ENCODE data around the gene ABHD17B.

ABHD17B gene

DNA sequence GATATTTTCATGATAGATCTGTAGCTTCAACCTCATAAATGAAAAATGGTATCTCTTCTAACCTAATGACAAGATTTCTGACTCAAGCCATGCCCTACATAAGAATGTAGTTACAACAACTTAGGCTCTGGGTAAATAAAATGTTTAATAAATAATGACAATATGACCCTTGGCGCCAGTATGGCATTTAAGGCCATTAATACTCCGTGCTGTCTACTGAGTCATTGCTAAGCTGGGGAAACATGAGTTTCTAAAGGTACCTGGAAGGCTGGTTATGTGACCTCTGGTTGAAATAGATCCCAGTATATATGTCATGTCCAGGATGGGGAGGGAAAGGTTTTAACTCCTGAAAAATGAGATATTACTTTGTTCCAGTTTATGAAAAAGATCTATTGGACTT, 84.7 kb downstream of the ABHD17B start:
- no peak for DNase-seq (ENCODE audit: low spot score in 2 of 2)
- no peaks in the 10 kb centered on the region for H3K36me3 Mint-ChIP-seq
- ATAC-seq: no peak
- no peak overlapping the region for H3K4me3 Mint-ChIP-seq
- no peaks in the 10 kb centered on the region for H3K4me1 Mint-ChIP-seq
- H3K9me3 Mint-ChIP-seq: no peaks in the 10 kb centered on the region
- no peak overlapping the region for H3K27ac Mint-ChIP-seq

- H3K4me3 Mint-ChIP-seq: no peak overlapping the region
- no peaks in the 10 kb centered on the region for H3K36me3 Mint-ChIP-seq
These were observed 86.7 kb downstream of the ABHD17B start for GRCh38 chr9:71824257-71824656.

DNA sequence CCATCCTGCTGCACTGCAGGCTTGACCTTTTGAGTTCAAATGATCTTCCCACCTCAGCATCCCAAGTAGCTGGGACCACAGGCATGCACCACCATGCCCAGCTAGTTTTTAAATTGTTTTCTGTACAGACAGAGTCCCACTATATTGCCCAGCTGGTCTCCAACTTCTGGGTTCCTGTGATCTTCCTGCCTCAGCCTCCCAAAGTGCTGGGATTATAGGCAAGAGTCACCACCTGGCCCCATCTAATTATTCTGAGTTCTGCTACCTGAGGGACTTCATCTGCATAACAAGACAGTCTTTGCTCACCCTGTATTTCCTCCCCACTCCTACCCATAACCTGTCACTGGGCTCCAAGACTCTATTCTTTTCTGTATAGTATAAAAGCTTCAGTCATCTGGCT, 88.1 kb downstream of the ABHD17B start:
- Mint-ChIP-seq H3K27ac (no peak overlapping the region), H3K4me3 (no peak overlapping the region), H3K4me1 (no peaks in the 10 kb centered on the region), H3K9me3 (no peaks in the 10 kb centered on the region), H3K36me3 (no peaks in the 10 kb centered on the region)
- ATAC-seq: no peak
- DNase-seq (ENCODE audit: low spot score in 2 of 2): no peak

More at GRCh38 chr9:71824257-71824656, 86.7 kb downstream of the ABHD17B start:
- no peak for DNase-seq (ENCODE audit: low spot score in 2 of 2)
- H3K4me1 Mint-ChIP-seq: no peaks in the 10 kb centered on the region
- H3K9me3 Mint-ChIP-seq: no peaks in the 10 kb centered on the region
- H3K27ac Mint-ChIP-seq: no peak overlapping the region
- no peak for ATAC-seq

- DNase-seq (ENCODE audit: low spot score in 2 of 2) (no peak), ATAC-seq (no peak)
- no peak overlapping the region for H3K4me3 Mint-ChIP-seq
- H3K27ac Mint-ChIP-seq: no peak overlapping the region
- H3K9me3 Mint-ChIP-seq: no peaks in the 10 kb centered on the region
- H3K4me1 Mint-ChIP-seq: peaks cover 2% of the 10 kb centered on the region
- H3K36me3 Mint-ChIP-seq: no peaks in the 10 kb centered on the region
These were observed 88.5 kb downstream of the ABHD17B start for GRCh38 chr9:71822456-71822855.

DNA sequence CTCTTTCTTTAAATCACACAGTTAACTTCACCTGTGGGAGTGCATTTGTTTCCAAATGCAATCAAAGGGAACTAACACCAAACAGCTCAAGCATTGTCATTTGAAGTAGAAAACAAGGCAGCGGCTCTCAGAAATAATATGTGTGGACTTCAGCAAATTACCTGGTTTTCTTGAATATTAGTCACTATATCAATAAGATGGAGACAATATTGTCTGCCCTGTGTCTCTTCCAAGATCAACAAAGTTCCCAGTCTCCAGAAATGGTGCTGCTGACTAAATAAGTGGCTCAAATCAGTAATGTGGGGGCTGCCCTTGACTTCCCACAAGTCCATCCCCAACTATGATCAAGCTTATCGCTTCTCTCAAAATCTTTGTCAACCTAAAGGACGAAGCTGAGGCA, 89.6 kb downstream of the ABHD17B start:
- H3K4me1 Mint-ChIP-seq: peaks cover 12% of the 10 kb centered on the region
- H3K27ac Mint-ChIP-seq: no peak overlapping the region
- ATAC-seq: no peak

GRCh38 chr9:71820403-71820921, 90.5 kb downstream of the ABHD17B start:
- DNase-seq (ENCODE audit: low spot score in 2 of 2) (no peak), ATAC-seq (no peak)
- Mint-ChIP-seq H3K4me3 (no peak overlapping the region), H3K4me1 (peaks cover 13% of the 10 kb centered on the region), H3K36me3 (no peaks in the 10 kb centered on the region), H3K27ac (peak overlapping the region; percentile 21), H3K9me3 (no peaks in the 10 kb centered on the region)

More for the DNA sequence above, 89.6 kb downstream of the ABHD17B start:
- no peak overlapping the region for H3K4me3 Mint-ChIP-seq
- no peaks in the 10 kb centered on the region for H3K36me3 Mint-ChIP-seq
- DNase-seq (ENCODE audit: low spot score in 2 of 2): no peak
- H3K9me3 Mint-ChIP-seq: no peaks in the 10 kb centered on the region

DNA sequence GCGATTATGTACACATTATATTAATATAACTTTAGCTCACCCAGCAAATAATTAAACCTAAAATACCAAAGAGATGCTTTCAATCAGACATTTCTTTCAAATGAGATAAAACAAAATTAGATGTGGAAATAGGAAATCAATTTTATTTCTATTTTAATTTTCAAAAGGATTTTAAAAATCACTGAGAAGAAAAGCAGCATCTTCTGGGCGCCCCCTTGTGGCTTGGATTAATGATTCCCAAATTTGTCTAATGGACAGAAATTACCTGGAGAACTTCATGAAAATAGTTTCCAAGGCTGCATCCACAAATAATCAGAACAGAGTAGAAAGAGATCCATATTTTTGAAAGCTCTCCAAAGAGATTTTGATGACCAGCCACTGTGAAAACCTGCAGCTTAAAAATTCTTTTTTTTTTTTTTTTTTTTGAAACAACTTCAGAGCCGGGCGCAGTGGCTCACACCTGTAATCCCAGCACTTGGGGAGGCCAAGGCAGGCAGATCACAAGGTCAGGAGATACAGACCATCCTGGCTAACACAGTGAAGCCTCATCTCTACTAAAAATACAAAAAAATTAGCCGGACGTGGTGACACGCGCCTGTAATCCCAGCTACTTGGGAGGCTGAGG, 91.8 kb downstream of the ABHD17B start:
- Mint-ChIP-seq H3K4me3 (no peak overlapping the region), H3K27ac (no peak overlapping the region)
- peak in 1 of 2 donors; percentile 15 for DNase-seq (ENCODE audit: low spot score in 2 of 2)

GRCh38 chr9:71816916-71817451, 94.0 kb downstream of the ABHD17B start:
- Mint-ChIP-seq H3K36me3 (no peaks in the 10 kb centered on the region), H3K4me3 (no peak overlapping the region), H3K27ac (peak overlapping the region; percentile 7), H3K4me1 (peaks cover 13% of the 10 kb centered on the region), H3K9me3 (no peaks in the 10 kb centered on the region)
- DNase-seq (ENCODE audit: low spot score in 2 of 2) (no peak), ATAC-seq (no peak)

More for the DNA sequence above, 91.8 kb downstream of the ABHD17B start:
- Mint-ChIP-seq H3K9me3 (no peaks in the 10 kb centered on the region), H3K4me1 (peaks cover 13% of the 10 kb centered on the region), H3K36me3 (no peaks in the 10 kb centered on the region)
- no peak for ATAC-seq

Data from stimulated activated effector memory CD8-positive, alpha-beta T cell treated with anti-CD3 and anti-CD28 coated beads, Interleukin-12 subunit alpha, Interleukin-12 subunit beta, amount 100 ng/mL, for 72 hours (primary cell).